ENCODE measurements around the gene FNDC3B.

The FNDC3B gene

DNA sequence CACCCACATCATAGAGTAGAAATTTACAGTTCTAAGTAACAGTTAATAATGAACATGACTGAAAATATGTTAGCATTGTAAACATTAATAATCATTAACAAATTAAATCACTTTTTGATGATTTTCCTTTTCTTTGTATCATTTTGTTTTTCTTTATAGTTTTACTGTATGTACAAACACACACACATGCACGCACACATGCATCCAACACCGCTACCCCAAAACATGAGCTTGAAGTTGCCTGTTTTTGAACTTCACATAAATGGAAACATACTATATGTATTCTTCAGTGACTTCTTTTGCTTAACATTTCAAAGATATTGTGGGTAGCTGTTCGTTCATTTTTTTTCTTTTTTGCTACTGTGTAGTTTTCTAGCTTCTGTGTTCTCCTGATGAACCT, 123.9 kb downstream of the FNDC3B start (continued):
- TF ChIP-seq ZNF146 (tag by site-specific recombination; IDR thresholded peaks at IDR 0.05) (no peak), ZNF239 (tag by site-specific recombination; IDR thresholded peaks at IDR 0.05) (no peak), ZNF544 (tag by site-specific recombination; IDR thresholded peaks at IDR 0.05) (no peak), ZNF223 (tag by site-specific recombination; IDR thresholded peaks at IDR 0.05) (no peak), ZNF112 (tag by site-specific recombination; IDR thresholded peaks at IDR 0.05) (no peak), PRDM2 (tag by site-specific recombination; IDR thresholded peaks at IDR 0.05; ENCODE audit: borderline replicate concordance) (no peak), ZNF777 (tag by site-specific recombination; IDR thresholded peaks at IDR 0.05; ENCODE audit: borderline replicate concordance) (no peak)
- TF ChIP-seq, protein P1, sequence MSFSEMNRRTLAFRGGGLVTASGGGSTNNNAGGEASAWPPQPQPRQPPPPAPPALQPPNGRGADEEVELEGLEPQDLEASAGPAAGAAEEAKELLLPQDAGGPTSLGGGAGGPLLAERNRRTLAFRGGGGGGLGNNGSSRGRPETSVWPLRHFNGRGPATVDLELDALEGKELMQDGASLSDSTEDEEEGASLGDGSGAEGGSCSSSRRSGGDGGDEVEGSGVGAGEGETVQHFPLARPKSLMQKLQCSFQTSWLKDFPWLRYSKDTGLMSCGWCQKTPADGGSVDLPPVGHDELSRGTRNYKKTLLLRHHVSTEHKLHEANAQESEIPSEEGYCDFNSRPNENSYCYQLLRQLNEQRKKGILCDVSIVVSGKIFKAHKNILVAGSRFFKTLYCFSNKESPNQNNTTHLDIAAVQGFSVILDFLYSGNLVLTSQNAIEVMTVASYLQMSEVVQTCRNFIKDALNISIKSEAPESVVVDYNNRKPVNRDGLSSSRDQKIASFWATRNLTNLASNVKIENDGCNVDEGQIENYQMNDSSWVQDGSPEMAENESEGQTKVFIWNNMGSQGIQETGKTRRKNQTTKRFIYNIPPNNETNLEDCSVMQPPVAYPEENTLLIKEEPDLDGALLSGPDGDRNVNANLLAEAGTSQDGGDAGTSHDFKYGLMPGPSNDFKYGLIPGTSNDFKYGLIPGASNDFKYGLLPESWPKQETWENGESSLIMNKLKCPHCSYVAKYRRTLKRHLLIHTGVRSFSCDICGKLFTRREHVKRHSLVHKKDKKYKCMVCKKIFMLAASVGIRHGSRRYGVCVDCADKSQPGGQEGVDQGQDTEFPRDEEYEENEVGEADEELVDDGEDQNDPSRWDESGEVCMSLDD (tag by site-specific recombination; IDR thresholded peaks at IDR 0.05): no peak
- TF ChIP-seq, protein P2, sequence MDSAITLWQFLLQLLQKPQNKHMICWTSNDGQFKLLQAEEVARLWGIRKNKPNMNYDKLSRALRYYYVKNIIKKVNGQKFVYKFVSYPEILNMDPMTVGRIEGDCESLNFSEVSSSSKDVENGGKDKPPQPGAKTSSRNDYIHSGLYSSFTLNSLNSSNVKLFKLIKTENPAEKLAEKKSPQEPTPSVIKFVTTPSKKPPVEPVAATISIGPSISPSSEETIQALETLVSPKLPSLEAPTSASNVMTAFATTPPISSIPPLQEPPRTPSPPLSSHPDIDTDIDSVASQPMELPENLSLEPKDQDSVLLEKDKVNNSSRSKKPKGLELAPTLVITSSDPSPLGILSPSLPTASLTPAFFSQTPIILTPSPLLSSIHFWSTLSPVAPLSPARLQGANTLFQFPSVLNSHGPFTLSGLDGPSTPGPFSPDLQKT (IDR thresholded peaks at IDR 0.05; ENCODE audit: borderline replicate concordance, low read depth, low read length): no peak

- Histone ChIP-seq H3K4me3 (ENCODE audit: low read depth, low read length) (no peak overlapping the region), H3K4me1 (ENCODE audit: control insufficient read depth, insufficient read depth, low read length) (peaks cover 3% of the 10 kb centered on the region; the same call in 1 of the 2 replicates), H3K9me3 (ENCODE audit: control insufficient read depth, insufficient read depth, low read depth, low read length) (no peaks in the 10 kb centered on the region), H3K27ac (ENCODE audit: extremely low read depth, low read depth, low read length) (no peak overlapping the region), H3K36me3 (ENCODE audit: control insufficient read depth in 2 of 2, insufficient read depth in 1 of 2, low read length in 2 of 2) (no peaks in the 10 kb centered on the region)
- no peak for TF ChIP-seq ZNF341 (tag by site-specific recombination; IDR thresholded peaks at IDR 0.05; ENCODE audit: low read depth)
- TF ChIP-seq ZBTB1 (tag by site-specific recombination; IDR thresholded peaks at IDR 0.05): no peak
- POLR2A ChIA-PET: no interaction called here
- CTCF ChIA-PET: no interaction called here
Observed at GRCh38 chr3:172164620-172165362, 125.4 kb downstream of the FNDC3B start.

DNA sequence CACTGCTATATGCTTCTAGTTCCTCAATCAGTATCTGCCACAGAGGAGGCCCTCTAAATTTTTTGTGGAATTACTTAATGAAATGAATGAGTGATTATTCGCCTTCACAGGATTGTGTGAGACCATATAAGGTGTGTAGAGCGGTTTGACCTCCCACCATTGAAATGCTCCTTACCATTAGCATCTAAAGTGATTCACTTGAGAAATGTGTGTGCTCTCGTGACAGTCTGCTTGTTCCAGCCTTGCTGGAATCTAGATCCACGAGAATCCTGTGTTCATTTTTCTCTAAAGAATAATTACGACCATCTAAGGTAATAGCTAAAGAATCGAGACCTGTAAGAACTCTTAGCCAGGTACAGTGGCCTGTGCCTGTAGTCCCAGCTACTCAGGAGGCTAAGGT, 126.9 kb downstream of the FNDC3B start:
- POLR2A ChIA-PET: no interaction called here

More for the DNA sequence above, 126.9 kb downstream of the FNDC3B start:
- CTCF ChIA-PET: interaction anchor here (0.6 kb wide), 1 partner anchor 16 kb away, joined by 3 read pairs; no protein-coding TSS in a partner anchor
- Histone ChIP-seq H3K9me3 (ENCODE audit: control insufficient read depth, insufficient read depth, low read depth, low read length) (no peaks in the 10 kb centered on the region), H3K4me3 (ENCODE audit: low read depth, low read length) (no peak overlapping the region), H3K27ac (ENCODE audit: extremely low read depth, low read depth, low read length) (no peak overlapping the region), H3K4me1 (ENCODE audit: control insufficient read depth, insufficient read depth, low read length) (peaks cover 5% of the 10 kb centered on the region), H3K36me3 (ENCODE audit: control insufficient read depth in 2 of 2, insufficient read depth in 1 of 2, low read length in 2 of 2) (no peaks in the 10 kb centered on the region)
- no peak for TF ChIP-seq PATZ1 (tag by site-specific recombination; IDR thresholded peaks at IDR 0.05)
- TF ChIP-seq WT1 (tag by site-specific recombination; IDR thresholded peaks at IDR 0.05): no peak
- TF ChIP-seq KLF10 (tag by site-specific recombination; IDR thresholded peaks at IDR 0.05): no peak
- TF ChIP-seq SETDB1 (IDR thresholded peaks at IDR 0.05; ENCODE audit: insufficient read length, low read length): no peak
- no peak for TF ChIP-seq ZNF202 (tag by site-specific recombination; IDR thresholded peaks at IDR 0.05; ENCODE audit: borderline replicate concordance)
- TF ChIP-seq ZNF571 (tag by site-specific recombination; IDR thresholded peaks at IDR 0.05): no peak
- TF ChIP-seq ZNF621 (tag by site-specific recombination; IDR thresholded peaks at IDR 0.05): no peak
- TF ChIP-seq, protein P3, sequence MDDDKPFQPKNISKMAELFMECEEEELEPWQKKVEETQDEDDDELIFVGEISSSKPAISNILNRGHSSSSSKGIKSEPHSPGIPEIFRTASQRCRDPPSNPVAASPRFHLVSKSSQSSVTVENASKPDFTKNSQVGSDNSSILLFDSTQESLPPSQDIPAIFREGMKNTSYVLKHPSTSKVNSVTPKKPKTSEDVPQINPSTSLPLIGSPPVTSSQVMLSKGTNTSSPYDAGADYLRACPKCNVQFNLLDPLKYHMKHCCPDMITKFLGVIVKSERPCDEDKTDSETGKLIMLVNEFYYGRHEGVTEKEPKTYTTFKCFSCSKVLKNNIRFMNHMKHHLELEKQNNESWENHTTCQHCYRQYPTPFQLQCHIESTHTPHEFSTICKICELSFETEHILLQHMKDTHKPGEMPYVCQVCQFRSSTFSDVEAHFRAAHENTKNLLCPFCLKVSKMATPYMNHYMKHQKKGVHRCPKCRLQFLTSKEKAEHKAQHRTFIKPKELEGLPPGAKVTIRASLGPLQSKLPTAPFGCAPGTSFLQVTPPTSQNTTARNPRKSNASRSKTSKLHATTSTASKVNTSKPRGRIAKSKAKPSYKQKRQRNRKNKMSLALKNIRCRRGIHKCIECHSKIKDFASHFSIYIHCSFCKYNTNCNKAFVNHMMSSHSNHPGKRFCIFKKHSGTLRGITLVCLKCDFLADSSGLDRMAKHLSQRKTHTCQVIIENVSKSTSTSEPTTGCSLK (tag by site-specific recombination; IDR thresholded peaks at IDR 0.05): no peak
